ENCODE measurements around the gene RAB37. TPM values are rescaled to one million over a fixed set of nuclear protein-coding genes. Genes with fewer than 3 reads are reported as not detected.

RAB37 gene
- total RNA-seq, 2 experiments from 2014 or later: 1.3 to 1.4 TPM

- ChIA-PET POLR2A (interaction anchor here (0.9 kb wide), 1 partner anchor 20 kb away, joined by 3 read pairs; no protein-coding TSS in a partner anchor), CTCF (interaction anchor here (0.8 to 9.4 kb wide), 4 partner anchors 14 to 112 kb away, joined by 3 to 152 read pairs (median 26); no protein-coding TSS in a partner anchor)
These were observed 32.3 kb downstream of the RAB37 start for GRCh38 chr17:74769266-74769855.

- POLR2A ChIA-PET: interaction anchor here (0.7 to 1.1 kb wide), 3 partner anchors 20 to 113 kb away, joined by 3 to 4 read pairs (median 3); no protein-coding TSS in a partner anchor
- CTCF ChIA-PET: interaction anchor here (0.6 to 9.4 kb wide), 9 partner anchors 10 to 284 kb away, joined by 3 to 152 read pairs (median 4); no protein-coding TSS in a partner anchor
These were observed 32.9 kb downstream of the RAB37 start for GRCh38 chr17:74769856-74770497.

GRCh38 chr17:74770498-74771318, 33.7 kb downstream of the RAB37 start:
- POLR2A ChIA-PET: interaction anchor here (0.7 to 1.7 kb wide), 4 partner anchors 20 to 114 kb away, joined by 3 to 5 read pairs (median 4); no protein-coding TSS in a partner anchor
- CTCF ChIA-PET: interaction anchor here (0.6 to 9.4 kb wide), 10 partner anchors 9 to 283 kb away, joined by 3 to 152 read pairs (median 5); no protein-coding TSS in a partner anchor

- POLR2A ChIA-PET: interaction anchor here (1.1 to 1.7 kb wide), 3 partner anchors 21 to 25 kb away, joined by 4 to 5 read pairs (median 4); no protein-coding TSS in a partner anchor
- CTCF ChIA-PET: interaction anchor here (0.7 to 9.4 kb wide), 9 partner anchors 8 to 165 kb away, joined by 3 to 152 read pairs (median 6); no protein-coding TSS in a partner anchor
These were observed 34.4 kb downstream of the RAB37 start for GRCh38 chr17:74771319-74771914.

- POLR2A ChIA-PET: interaction anchor here (1.7 kb wide), 1 partner anchor 26 kb away, joined by 4 read pairs; no protein-coding TSS in a partner anchor
- CTCF ChIA-PET: interaction anchor here (1.5 to 9.4 kb wide), 3 partner anchors 16 to 26 kb away, joined by 9 to 152 read pairs (median 47); no protein-coding TSS in a partner anchor
These were observed 35.0 kb downstream of the RAB37 start for GRCh38 chr17:74772053-74772452.

- POLR2A ChIA-PET: interaction anchor here (2.0 kb wide), 1 partner anchor 24 kb away, joined by 10 read pairs; no protein-coding TSS in a partner anchor
These were observed 36.4 kb downstream of the RAB37 start for GRCh38 chr17:74773414-74773813.

GRCh38 chr17:74773871-74774286, 36.8 kb downstream of the RAB37 start:
- ChIA-PET POLR2A (interaction anchor here (2.0 kb wide), 1 partner anchor 24 kb away, joined by 10 read pairs; no protein-coding TSS in a partner anchor), CTCF (interaction anchor here (1.4 to 9.4 kb wide), 5 partner anchors 17 to 92 kb away, joined by 4 to 152 read pairs (median 25); partner anchors contain the start of gene RAB37)

More at GRCh38 chr17:74773414-74773813, 36.4 kb downstream of the RAB37 start:
- CTCF ChIA-PET: interaction anchor here (1.1 to 9.4 kb wide), 6 partner anchors 8 to 92 kb away, joined by 3 to 152 read pairs (median 16); partner anchors contain the start of gene RAB37

GRCh38 chr17:74775409-74776043, 38.5 kb downstream of the RAB37 start:
- ChIA-PET POLR2A (interaction anchor here (1.5 to 2.1 kb wide), 3 partner anchors 24 to 97 kb away, joined by 5 to 14 read pairs (median 8); partner anchors contain the start of gene FDXR), CTCF (interaction anchor here (1.4 to 9.4 kb wide), 8 partner anchors 15 to 186 kb away, joined by 3 to 152 read pairs (median 6); partner anchors contain the start of gene RAB37)

GRCh38 chr17:74776044-74776962, 39.2 kb downstream of the RAB37 start, which contains the start of gene NAT9:
NAT9 (minus strand) TSS chr17:74776345; CDS start chr17:74775698, 647 bp downstream.
- ChIA-PET CTCF (interaction anchor here (0.6 to 9.4 kb wide), 7 partner anchors 15 to 185 kb away, joined by 3 to 152 read pairs (median 7); no protein-coding TSS in a partner anchor), POLR2A (interaction anchor here (1.1 to 2.1 kb wide), 4 partner anchors 22 to 97 kb away, joined by 3 to 14 read pairs (median 6); partner anchors contain the start of gene FDXR)

GRCh38 chr17:74776990-74777389, 39.9 kb downstream of the RAB37 start:
- CTCF ChIA-PET: interaction anchor here (1.4 to 9.4 kb wide), 5 partner anchors 14 to 185 kb away, joined by 4 to 152 read pairs (median 25); no protein-coding TSS in a partner anchor

GRCh38 chr17:74777901-74778515, 41.0 kb downstream of the RAB37 start:
- ChIA-PET CTCF (interaction anchor here (0.7 to 9.4 kb wide), 5 partner anchors 13 to 587 kb away, joined by 5 to 152 read pairs (median 23); no protein-coding TSS in a partner anchor), POLR2A (no interaction called here)

More at GRCh38 chr17:74776990-74777389, 39.9 kb downstream of the RAB37 start:
- POLR2A ChIA-PET: interaction anchor here (1.1 to 2.1 kb wide), 4 partner anchors 23 to 96 kb away, joined by 3 to 14 read pairs (median 6); partner anchors contain the start of gene FDXR

GRCh38 chr17:74778960-74779359, 41.9 kb downstream of the RAB37 start:
- ChIA-PET POLR2A (interaction anchor here (1.2 kb wide), 1 partner anchor 29 kb away, joined by 3 read pairs; no protein-coding TSS in a partner anchor), CTCF (interaction anchor here (0.8 to 3.0 kb wide), 7 partner anchors 8 to 94 kb away, joined by 3 to 23 read pairs (median 7); partner anchors contain the start of gene FDXR)

GRCh38 chr17:74779501-74779900, 42.4 kb downstream of the RAB37 start:
- CTCF ChIA-PET: interaction anchor here (0.7 to 3.0 kb wide), 9 partner anchors 9 to 122 kb away, joined by 3 to 23 read pairs (median 5); partner anchors contain the start of gene RAB37
- POLR2A ChIA-PET: interaction anchor here (0.7 to 1.2 kb wide), 3 partner anchors 30 to 37 kb away, joined by 3 to 5 read pairs (median 4); no protein-coding TSS in a partner anchor

GRCh38 chr17:74779948-74780400, 42.9 kb downstream of the RAB37 start:
- CTCF ChIA-PET: interaction anchor here (0.7 to 3.0 kb wide), 9 partner anchors 9 to 123 kb away, joined by 3 to 23 read pairs (median 5); partner anchors contain the start of gene RAB37
- POLR2A ChIA-PET: interaction anchor here (0.7 to 1.2 kb wide), 3 partner anchors 33 to 38 kb away, joined by 3 to 5 read pairs (median 4); no protein-coding TSS in a partner anchor

Data from activated CD8-positive, alpha-beta memory T cell treated with anti-CD3 and anti-CD28 coated beads for 36 hours (primary cell).